NT2/D1 (cell line): ENCODE results near the gene ATP6V0B.

Experiments used
- DNase-seq: peaks from one replicate; pipeline ENCODE4 v3.0.0-alpha.2; 2011; ENCODE audit warnings: low read depth, low spot score
- H3K27me3 ChIP-seq: 2 replicates; pipeline ENCODE4 v1.6.0; 2011; ENCODE audit warnings: mild to moderate bottlenecking; ENCODE audit not compliant: insufficient read length, insufficient read depth
- H3K36me3 ChIP-seq: 2 replicates; pipeline ENCODE4 v1.6.1; 2011; ENCODE audit warnings: mild to moderate bottlenecking, low read length, mixed read lengths; ENCODE audit not compliant: insufficient read depth, insufficient read length
- H3K4me1 ChIP-seq: 2 replicates; pipeline ENCODE4 v1.5.1; 2011; ENCODE audit not compliant: insufficient read depth, insufficient read length
- H3K4me3 ChIP-seq: 2 replicates; pipeline ENCODE4 v1.5.1; 2011; ENCODE audit warnings: low read depth; ENCODE audit not compliant: insufficient read length
- H3K9ac ChIP-seq: 2 replicates; pipeline ENCODE4 v1.6.0; 2011; ENCODE audit warnings: low read depth; ENCODE audit not compliant: insufficient read length
- H3K9me3 ChIP-seq: 2 replicates; pipeline ENCODE4 v1.5.1; 2011; ENCODE audit warnings: mild to moderate bottlenecking, low read length; ENCODE audit not compliant: insufficient read depth
- SUZ12 ChIP-seq: IDR thresholded peaks from 2 replicates; pipeline ENCODE4 v1.6.1; 2011; ENCODE audit not compliant: insufficient read length, insufficient read depth; ENCODE audit errors: extremely low read depth
- YY1 ChIP-seq: IDR thresholded peaks from 2 replicates; pipeline ENCODE4 v1.6.1; 2011; ENCODE audit not compliant: insufficient read length, insufficient read depth
- ZNF274 ChIP-seq: IDR thresholded peaks from 2 replicates; pipeline ENCODE4 v1.6.1; 2011; ENCODE audit warnings: mild to moderate bottlenecking, low read depth, low read length

Gene ATP6V0B

DNA sequence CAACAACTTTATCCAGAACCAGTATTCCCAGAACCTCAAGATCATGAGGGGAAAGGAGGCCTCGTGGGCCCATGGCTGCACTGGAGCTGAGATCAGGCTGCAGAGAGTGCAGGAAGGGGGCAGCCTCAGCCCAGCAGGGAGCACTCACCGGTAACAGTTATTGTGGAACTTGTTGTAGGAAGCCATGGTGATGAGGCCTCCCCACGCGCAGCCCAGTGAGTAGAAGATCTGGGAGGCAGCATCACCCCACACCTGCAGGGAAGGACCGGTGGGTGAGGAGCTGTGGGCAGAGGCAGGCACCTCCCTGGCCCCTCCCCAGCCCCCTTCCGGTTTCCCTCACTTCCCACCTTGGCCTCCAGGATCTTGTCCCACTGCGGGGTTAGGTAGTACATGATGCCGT is 27.4 kb downstream of the ATP6V0B start:
- no peak overlapping the region for H3K4me3 ChIP-seq
- DNase-seq, result no peak
- peaks cover 15% of the 10 kb centered on the region for H3K4me1 ChIP-seq
- H3K9ac ChIP-seq, result no peak overlapping the region
- peaks cover 46% of the 10 kb centered on the region for H3K36me3 ChIP-seq
- TF ChIP-seq ZNF274 (no peak), SUZ12 (no peak), YY1 (no peak)
- H3K27me3 ChIP-seq, result no peaks in the 10 kb centered on the region
- H3K9me3 ChIP-seq, result no peaks in the 10 kb centered on the region

DNA sequence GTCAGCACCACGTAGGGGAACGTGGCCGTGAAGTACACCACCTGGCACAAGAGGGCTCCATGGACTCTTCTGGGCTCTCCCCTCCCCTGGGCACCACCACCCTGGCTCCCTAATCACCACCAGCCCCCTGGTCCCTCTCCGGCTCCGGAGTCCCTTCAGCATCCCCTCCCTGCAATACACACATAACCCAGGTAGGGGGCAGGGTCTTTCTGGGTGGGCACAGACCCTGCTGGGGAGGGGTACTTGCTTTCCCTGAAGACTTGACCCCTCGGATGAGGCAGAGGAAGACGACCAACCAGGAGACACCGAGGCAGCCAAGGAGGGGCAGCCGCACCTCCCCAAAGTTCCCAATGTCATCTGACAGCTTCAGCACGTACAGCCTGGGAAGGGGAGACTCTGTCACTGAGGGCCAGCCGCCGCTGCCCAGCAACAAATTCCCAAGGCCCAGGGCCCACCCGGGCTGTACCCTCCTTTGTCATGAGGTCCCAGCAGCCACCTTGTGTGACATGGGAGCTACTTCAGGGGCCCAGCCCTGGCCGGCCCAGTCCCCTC is 27.9 kb downstream of the ATP6V0B start:
- Histone ChIP-seq H3K27me3 (no peaks in the 10 kb centered on the region), H3K4me1 (peaks cover 10% of the 10 kb centered on the region), H3K9me3 (no peaks in the 10 kb centered on the region), H3K36me3 (peaks cover 45% of the 10 kb centered on the region), H3K9ac (no peak overlapping the region), H3K4me3 (no peak overlapping the region)
- TF ChIP-seq YY1 (no peak), SUZ12 (no peak), ZNF274 (no peak)
- DNase-seq, result no peak

DNA sequence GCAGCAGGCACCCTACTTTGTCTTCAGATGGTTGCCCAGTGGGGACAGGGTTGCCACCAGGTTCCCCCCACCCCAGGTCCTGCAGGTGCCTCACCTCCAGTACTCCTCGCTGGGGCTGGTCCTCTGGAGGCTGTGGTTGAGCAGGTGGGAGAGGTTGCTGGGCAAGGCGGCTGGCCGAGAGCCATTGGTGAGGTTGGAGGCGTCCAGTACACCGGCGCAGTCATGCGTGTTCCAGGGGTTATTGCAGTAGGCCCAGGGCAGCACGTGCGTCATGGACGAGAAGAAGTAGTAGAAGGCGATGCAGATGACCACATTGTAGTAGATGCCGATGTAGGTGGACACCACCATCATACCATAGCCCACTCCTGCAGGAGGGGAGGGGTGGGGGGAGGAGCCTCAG is 33.5 kb downstream of the ATP6V0B start:
- H3K36me3 ChIP-seq, result peaks cover 25% of the 10 kb centered on the region
- H3K9me3 ChIP-seq, result no peaks in the 10 kb centered on the region
- DNase-seq, result no peak
- no peak overlapping the region for H3K4me3 ChIP-seq
- peaks cover 19% of the 10 kb centered on the region for H3K4me1 ChIP-seq
- H3K9ac ChIP-seq, result no peak overlapping the region
- H3K27me3 ChIP-seq, result no peaks in the 10 kb centered on the region
- TF ChIP-seq YY1 (no peak), SUZ12 (no peak), ZNF274 (no peak)

DNA sequence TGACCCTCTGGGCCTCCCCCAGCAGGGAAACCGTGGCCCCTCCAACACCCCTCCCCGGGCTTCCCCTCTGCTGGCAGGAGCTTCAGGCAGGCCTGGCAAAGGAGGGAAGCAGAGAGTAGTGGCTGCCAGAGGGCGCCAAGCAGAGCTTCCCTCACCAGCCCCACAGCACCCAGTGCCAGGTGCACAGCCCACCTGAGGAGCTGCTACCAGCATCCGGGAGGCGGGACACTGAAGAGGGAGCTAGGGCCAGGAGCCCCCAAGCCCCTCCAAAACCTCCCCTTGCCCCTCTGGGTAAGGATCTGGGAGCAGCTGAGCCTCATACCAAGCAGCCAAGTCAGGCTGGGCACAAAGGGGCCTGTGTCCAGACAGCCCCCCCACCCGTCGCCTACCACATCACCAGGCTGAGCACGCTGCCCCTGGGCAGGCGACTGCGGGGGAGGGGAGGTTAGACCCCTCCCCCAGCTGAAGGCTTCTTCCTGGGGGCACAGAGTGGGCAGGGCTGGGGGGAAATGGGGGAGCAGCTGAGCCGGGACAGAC is 36.2 kb downstream of the ATP6V0B start:
- no peaks in the 10 kb centered on the region for H3K9me3 ChIP-seq
- peaks cover 25% of the 10 kb centered on the region for H3K4me1 ChIP-seq
- H3K36me3 ChIP-seq, result peaks cover 17% of the 10 kb centered on the region
- no peak for DNase-seq
- H3K4me3 ChIP-seq, result no peak overlapping the region
- H3K9ac ChIP-seq, result no peak overlapping the region
- no peaks in the 10 kb centered on the region for H3K27me3 ChIP-seq
- TF ChIP-seq YY1, result no peak
- TF ChIP-seq ZNF274, result no peak
- no peak for TF ChIP-seq SUZ12

DNA sequence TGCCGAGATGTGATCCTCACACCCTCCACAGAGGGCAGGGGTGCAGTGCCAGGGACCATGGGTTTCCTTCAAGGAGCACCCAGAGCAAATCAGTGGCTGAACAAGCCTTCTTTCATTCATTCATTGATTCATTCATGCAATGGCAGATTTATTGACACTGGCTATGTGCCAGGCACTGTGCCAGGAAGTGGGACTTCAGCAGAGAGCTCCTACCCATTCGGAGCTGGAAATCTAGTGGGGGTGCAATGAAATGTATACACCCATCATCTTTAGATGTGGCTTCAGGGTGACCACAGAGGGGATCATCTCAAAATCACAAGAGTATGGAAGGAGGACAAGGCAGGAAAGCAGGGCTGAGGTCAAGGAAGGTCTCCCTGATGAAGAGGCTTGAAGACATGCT is 37.6 kb downstream of the ATP6V0B start:
- Histone ChIP-seq H3K9ac (no peak overlapping the region), H3K9me3 (no peaks in the 10 kb centered on the region), H3K4me3 (no peak overlapping the region), H3K27me3 (no peaks in the 10 kb centered on the region), H3K36me3 (peaks cover 17% of the 10 kb centered on the region), H3K4me1 (peaks cover 29% of the 10 kb centered on the region)
- no peak for DNase-seq
- TF ChIP-seq YY1 (no peak), SUZ12 (no peak), ZNF274 (no peak)

DNA sequence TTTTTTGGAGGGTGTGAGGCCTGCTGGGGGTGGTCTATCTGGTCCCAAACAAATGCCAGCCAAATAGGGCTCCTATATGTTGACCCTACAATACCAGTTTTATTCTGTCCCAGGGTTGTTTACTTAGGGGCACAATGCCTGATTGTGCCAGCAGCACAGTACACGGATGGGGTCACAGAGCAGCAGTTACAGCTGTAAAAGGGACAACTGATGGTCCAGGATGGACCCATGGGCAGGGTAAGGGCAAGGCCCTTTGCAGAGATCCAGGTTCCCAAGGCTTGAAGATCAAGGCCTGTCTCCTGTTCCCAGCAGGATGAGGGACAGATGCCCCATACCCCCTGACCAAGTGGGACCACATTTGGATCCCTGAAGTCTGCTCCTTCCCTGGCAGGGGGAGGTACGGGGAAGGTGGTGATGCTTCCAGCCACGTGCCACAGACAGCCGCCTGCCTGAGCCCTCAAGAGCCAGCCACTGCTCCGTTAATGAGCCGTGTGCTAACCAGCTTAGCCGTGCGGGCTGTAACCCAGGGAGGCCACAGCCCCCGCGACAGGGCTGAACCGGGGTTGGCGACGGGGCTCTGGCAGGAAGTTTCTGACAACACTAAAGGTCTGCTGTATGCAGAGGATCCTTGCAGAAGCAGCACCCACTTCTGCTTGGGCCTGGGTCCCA is 38.3 kb downstream of the ATP6V0B start:
- H3K36me3 ChIP-seq, result peaks cover 14% of the 10 kb centered on the region
- no peaks in the 10 kb centered on the region for H3K9me3 ChIP-seq
- peaks cover 29% of the 10 kb centered on the region for H3K4me1 ChIP-seq
- no peak for DNase-seq
- H3K9ac ChIP-seq, result no peak overlapping the region
- H3K4me3 ChIP-seq, result no peak overlapping the region
- H3K27me3 ChIP-seq, result no peaks in the 10 kb centered on the region
- no peak for TF ChIP-seq SUZ12
- TF ChIP-seq YY1, result no peak
- TF ChIP-seq ZNF274, result no peak

DNA sequence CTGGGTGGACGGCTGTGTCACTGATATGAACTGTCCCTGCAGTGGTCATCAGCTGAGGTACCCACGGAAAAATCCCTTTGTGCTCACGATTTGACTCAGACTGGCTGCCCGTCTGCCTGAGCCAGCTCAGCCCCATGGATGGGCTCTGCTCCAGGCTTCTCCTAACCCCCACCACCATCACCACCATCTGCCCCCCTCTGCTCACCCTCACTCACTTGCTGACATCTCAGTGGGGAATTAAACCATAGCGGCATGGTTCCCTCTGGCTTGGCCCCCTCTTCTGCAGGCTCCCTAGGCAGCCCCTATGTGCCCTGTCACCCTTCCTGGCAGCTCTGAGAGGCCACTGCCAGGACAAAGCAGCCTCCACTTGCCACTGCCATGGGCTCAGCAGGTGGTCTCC is 39.2 kb downstream of the ATP6V0B start:
- Histone ChIP-seq H3K27me3 (no peaks in the 10 kb centered on the region), H3K9ac (peak overlapping the region; percentile 5), H3K36me3 (peaks cover 10% of the 10 kb centered on the region), H3K9me3 (no peaks in the 10 kb centered on the region), H3K4me3 (no peak overlapping the region), H3K4me1 (peaks cover 29% of the 10 kb centered on the region)
- TF ChIP-seq SUZ12 (no peak), ZNF274 (no peak), YY1 (no peak)
- DNase-seq, result no peak
